WERI-Rb-1 (cell line): Measurements from ENCODE around the gene SEMA3G.

Experiments
- DNase-seq: peaks from one replicate; pipeline ENCODE4 v3.0.0-alpha.2; 2020
- H3K27ac ChIP-seq: fragments of 250-450 bp; sonication (Bioruptor Pico); 2 replicates; pipeline ENCODE4 v1.5.1; 2020; ENCODE audit warnings: mild to moderate bottlenecking, moderate library complexity
- H3K27me3 ChIP-seq: fragments of 250-450 bp; sonication (Bioruptor Pico); 2 replicates; pipeline ENCODE4 v1.5.1; 2021; ENCODE audit warnings: mild to moderate bottlenecking, low read depth, moderate library complexity; ENCODE audit not compliant: insufficient read depth, severe bottlenecking
- H3K36me3 ChIP-seq: fragments of 250-450 bp; sonication (Bioruptor Pico); 2 replicates; pipeline ENCODE4 v1.5.1; 2020; ENCODE audit warnings: mild to moderate bottlenecking, moderate library complexity
- H3K4me3 ChIP-seq: 2 replicates; pipeline ENCODE4 v1.5.1; 2011; ENCODE audit warnings: low read depth, mild to moderate bottlenecking, control low read depth, low read length
- H3K9me3 ChIP-seq: fragments of 250-450 bp; sonication (Bioruptor Pico); 2 replicates; pipeline ENCODE4 v1.5.1; 2021; ENCODE audit warnings: mild to moderate bottlenecking, moderate library complexity; ENCODE audit not compliant: severe bottlenecking
- TF ChIP-seq, protein P1 (sequence below): IDR thresholded peaks from 2 replicates; pipeline ENCODE4 v1.5.1; 2011; ENCODE audit warnings: low read depth, mild to moderate bottlenecking, control low read depth, inconsistent platforms, low read length

SEMA3G gene

GRCh38 chr3:52490035-52490938, 45.4 kb upstream of the SEMA3G start:
- Histone ChIP-seq H3K27me3 (no peaks in the 10 kb centered on the region), H3K9me3 (no peaks in the 10 kb centered on the region), H3K4me3 (no peak overlapping the region), H3K36me3 (peaks cover 82% of the 10 kb centered on the region), H3K27ac (no peak overlapping the region)
- TF ChIP-seq, protein P1, sequence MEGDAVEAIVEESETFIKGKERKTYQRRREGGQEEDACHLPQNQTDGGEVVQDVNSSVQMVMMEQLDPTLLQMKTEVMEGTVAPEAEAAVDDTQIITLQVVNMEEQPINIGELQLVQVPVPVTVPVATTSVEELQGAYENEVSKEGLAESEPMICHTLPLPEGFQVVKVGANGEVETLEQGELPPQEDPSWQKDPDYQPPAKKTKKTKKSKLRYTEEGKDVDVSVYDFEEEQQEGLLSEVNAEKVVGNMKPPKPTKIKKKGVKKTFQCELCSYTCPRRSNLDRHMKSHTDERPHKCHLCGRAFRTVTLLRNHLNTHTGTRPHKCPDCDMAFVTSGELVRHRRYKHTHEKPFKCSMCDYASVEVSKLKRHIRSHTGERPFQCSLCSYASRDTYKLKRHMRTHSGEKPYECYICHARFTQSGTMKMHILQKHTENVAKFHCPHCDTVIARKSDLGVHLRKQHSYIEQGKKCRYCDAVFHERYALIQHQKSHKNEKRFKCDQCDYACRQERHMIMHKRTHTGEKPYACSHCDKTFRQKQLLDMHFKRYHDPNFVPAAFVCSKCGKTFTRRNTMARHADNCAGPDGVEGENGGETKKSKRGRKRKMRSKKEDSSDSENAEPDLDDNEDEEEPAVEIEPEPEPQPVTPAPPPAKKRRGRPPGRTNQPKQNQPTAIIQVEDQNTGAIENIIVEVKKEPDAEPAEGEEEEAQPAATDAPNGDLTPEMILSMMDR = no peak
- DNase-seq = no peak

GRCh38 chr3:52489453-52489852, 44.5 kb upstream of the SEMA3G start:
- Histone ChIP-seq H3K36me3 (peaks cover 91% of the 10 kb centered on the region), H3K4me3 (no peak overlapping the region), H3K9me3 (no peaks in the 10 kb centered on the region), H3K27ac (no peak overlapping the region), H3K27me3 (no peaks in the 10 kb centered on the region)
- DNase-seq = no peak
- TF ChIP-seq, protein P1 = no peak

DNA sequence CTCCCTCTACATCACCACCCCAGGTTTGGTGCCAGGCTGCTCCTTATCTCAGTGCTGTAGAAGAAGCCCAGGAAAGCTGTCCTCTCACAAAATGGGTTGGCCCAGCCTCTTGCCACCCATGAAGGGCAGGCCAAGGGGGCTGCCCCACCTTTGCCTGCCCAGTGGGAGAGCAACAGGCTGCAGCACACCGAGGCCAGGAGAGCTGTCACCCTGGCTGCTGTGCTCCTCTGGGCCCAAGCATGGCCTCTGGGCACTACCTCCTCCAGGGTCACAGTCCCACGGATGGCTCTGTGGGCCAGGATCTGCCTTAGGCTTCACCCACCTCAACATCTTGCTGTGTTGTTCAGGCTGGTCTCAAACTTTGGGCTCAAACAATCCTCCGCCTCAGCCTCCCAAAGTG, 43.8 kb upstream of the SEMA3G start:
- no peak overlapping the region for H3K27ac ChIP-seq
- TF ChIP-seq, protein P1 = no peak
- no peak overlapping the region for H3K4me3 ChIP-seq
- DNase-seq = no peak
- H3K9me3 ChIP-seq = no peaks in the 10 kb centered on the region
- no peaks in the 10 kb centered on the region for H3K27me3 ChIP-seq
- H3K36me3 ChIP-seq = peaks cover 93% of the 10 kb centered on the region

GRCh38 chr3:52487788-52488691, 43.1 kb upstream of the SEMA3G start:
- H3K27ac ChIP-seq = no peak overlapping the region
- TF ChIP-seq, protein P1 = no peak
- DNase-seq = no peak
- H3K4me3 ChIP-seq = no peak overlapping the region
- peaks cover 94% of the 10 kb centered on the region for H3K36me3 ChIP-seq
- no peaks in the 10 kb centered on the region for H3K9me3 ChIP-seq
- H3K27me3 ChIP-seq = no peaks in the 10 kb centered on the region

- DNase-seq = no peak
- Histone ChIP-seq H3K27ac (no peak overlapping the region), H3K4me3 (no peak overlapping the region), H3K27me3 (no peaks in the 10 kb centered on the region), H3K9me3 (no peaks in the 10 kb centered on the region), H3K36me3 (peaks cover 94% of the 10 kb centered on the region)
- TF ChIP-seq, protein P1 = no peak
Measured at GRCh38 chr3:52487050-52487787, 42.3 kb upstream of the SEMA3G start.
